KMS-11 (cell line): Measurements from ENCODE around the gene ID3.

ENCODE experiments used
- H2AFZ ChIP-seq: fragments of 200-600 bp; sonication (generic); 2 replicates; pipeline ENCODE4 v1.6.1; 2016; ENCODE audit warnings: antibody characterized with exemption, mixed run types, low read depth
- H3K27ac ChIP-seq: fragments of 200-600 bp; sonication (generic); 2 replicates; pipeline ENCODE4 v1.6.1; 2016; ENCODE audit warnings: mild to moderate bottlenecking, mixed run types
- H3K27me3 ChIP-seq: fragments of 200-600 bp; sonication (generic); 2 replicates; pipeline ENCODE4 v1.6.1; 2017; ENCODE audit warnings: mild to moderate bottlenecking, low read depth, mixed run types, moderate library complexity; ENCODE audit not compliant: insufficient read depth
- H3K36me3 ChIP-seq: fragments of 200-600 bp; sonication (generic); 2 replicates; pipeline ENCODE4 v1.6.1; 2017; ENCODE audit warnings: mild to moderate bottlenecking, mixed run types; ENCODE audit not compliant: insufficient read depth
- H3K4me1 ChIP-seq: fragments of 200-600 bp; sonication (generic); 2 replicates; pipeline ENCODE4 v1.6.1; 2016; ENCODE audit warnings: mild to moderate bottlenecking, low read depth, mixed run types; ENCODE audit not compliant: poor library complexity, severe bottlenecking
- H3K4me2 ChIP-seq: fragments of 200-600 bp; sonication (generic); 2 replicates; pipeline ENCODE4 v1.7.0; 2016; ENCODE audit warnings: mild to moderate bottlenecking, mixed run types
- H3K4me3 ChIP-seq: fragments of 200-600 bp; sonication (generic); IDR thresholded peaks from 2 replicates; pipeline ENCODE4 v1.6.1; 2017; ENCODE audit warnings: low read depth, low read length, mixed read lengths; ENCODE audit not compliant: insufficient read depth
- H3K79me2 ChIP-seq: fragments of 200-600 bp; sonication (generic); 2 replicates; pipeline ENCODE4 v1.6.1; 2016; ENCODE audit warnings: low read depth, mixed run types; ENCODE audit not compliant: insufficient read depth
- H3K9ac ChIP-seq: fragments of 200-600 bp; sonication (generic); 2 replicates; pipeline ENCODE4 v1.6.1; 2016; ENCODE audit warnings: mild to moderate bottlenecking, mixed run types
- H4K20me1 ChIP-seq: fragments of 200-600 bp; sonication (generic); 2 replicates; pipeline ENCODE4 v1.6.1; 2016; ENCODE audit warnings: mild to moderate bottlenecking, mixed run types; ENCODE audit not compliant: insufficient read depth
- TF ChIP-seq, protein P1 (sequence below): fragments of 200-600 bp; sonication (generic); conservative IDR thresholded peaks from 2 replicates; pipeline ENCODE4 v1.6.1; 2017; ENCODE audit warnings: low read depth, mild to moderate bottlenecking, antibody characterized with exemption, low read length, moderate library complexity, mixed read lengths

ID3 gene

DNA sequence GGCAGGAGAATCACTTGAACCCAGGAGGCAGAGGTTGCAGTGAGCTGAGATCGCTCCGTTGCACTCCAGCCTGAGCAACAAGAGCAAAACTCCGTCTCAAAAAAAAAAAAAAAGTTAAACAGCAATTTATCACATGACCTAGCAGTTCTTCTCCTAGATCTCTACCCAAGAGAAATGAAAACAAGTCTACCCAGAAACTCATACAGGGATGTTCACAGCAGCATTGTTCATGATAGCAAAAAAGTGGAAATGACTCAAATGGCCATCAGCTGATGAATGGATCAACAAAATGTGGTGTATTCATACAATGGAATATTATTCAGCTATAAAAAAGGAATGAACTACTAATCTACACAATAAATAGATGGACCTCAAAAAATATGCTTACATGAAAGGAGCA is 12.2 kb upstream of the ID3 start:
- Histone ChIP-seq H3K9ac (no peak overlapping the region), H3K27ac (no peak overlapping the region), H3K4me1 (no peaks in the 10 kb centered on the region), H3K79me2 (no peaks in the 10 kb centered on the region), H3K36me3 (no peaks in the 10 kb centered on the region), H4K20me1 (no peaks in the 10 kb centered on the region), H3K4me2 (no peak overlapping the region), H3K4me3 (no peak overlapping the region), H3K27me3 (0 out of 2 replicates have a peak, but pooled peaks cover 6% of the 10 kb centered on the region), H2AFZ (no peak overlapping the region)
- TF ChIP-seq, protein P1, sequence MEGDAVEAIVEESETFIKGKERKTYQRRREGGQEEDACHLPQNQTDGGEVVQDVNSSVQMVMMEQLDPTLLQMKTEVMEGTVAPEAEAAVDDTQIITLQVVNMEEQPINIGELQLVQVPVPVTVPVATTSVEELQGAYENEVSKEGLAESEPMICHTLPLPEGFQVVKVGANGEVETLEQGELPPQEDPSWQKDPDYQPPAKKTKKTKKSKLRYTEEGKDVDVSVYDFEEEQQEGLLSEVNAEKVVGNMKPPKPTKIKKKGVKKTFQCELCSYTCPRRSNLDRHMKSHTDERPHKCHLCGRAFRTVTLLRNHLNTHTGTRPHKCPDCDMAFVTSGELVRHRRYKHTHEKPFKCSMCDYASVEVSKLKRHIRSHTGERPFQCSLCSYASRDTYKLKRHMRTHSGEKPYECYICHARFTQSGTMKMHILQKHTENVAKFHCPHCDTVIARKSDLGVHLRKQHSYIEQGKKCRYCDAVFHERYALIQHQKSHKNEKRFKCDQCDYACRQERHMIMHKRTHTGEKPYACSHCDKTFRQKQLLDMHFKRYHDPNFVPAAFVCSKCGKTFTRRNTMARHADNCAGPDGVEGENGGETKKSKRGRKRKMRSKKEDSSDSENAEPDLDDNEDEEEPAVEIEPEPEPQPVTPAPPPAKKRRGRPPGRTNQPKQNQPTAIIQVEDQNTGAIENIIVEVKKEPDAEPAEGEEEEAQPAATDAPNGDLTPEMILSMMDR, result no peak

DNA sequence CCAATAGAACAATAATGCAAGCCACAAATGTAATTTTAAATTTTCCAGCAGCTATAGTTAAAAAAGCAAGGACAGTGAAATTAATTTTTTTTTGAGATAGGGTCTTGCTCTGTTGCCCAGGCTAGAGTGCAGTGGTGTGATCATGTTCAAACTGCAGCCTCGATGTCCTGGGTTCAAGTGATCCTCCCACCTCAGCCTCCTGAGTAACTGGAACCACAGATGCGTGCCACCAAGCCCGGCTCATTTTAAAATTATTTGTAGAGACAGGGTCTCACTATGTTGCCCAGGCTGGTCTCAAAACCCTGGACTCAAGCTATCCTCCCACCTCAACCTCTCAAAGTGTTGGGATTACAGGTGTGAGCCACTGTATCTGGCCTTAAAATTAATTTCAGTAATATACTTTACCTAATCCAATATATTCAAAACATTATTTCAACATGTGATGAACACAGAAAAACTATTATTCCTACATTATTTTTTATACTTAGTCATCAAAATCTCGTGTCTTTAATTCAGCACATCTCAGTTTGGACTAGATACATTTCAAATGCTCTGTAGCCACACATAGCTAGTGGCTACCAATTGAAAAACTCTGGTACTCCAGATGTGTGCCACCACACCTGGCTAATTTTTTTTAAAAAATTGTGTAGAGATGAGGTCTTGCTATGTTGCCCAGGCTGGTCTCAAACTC is 10.8 kb upstream of the ID3 start:
- no peaks in the 10 kb centered on the region for H4K20me1 ChIP-seq
- no peaks in the 10 kb centered on the region for H3K36me3 ChIP-seq
- H3K27me3 ChIP-seq, result 0 out of 2 replicates have a peak, but pooled peaks cover 6% of the 10 kb centered on the region
- no peak overlapping the region for H3K27ac ChIP-seq
- no peaks in the 10 kb centered on the region for H3K4me1 ChIP-seq
- H3K4me2 ChIP-seq, result no peak overlapping the region
- no peak overlapping the region for H3K4me3 ChIP-seq
- no peaks in the 10 kb centered on the region for H3K79me2 ChIP-seq
- no peak overlapping the region for H3K9ac ChIP-seq
- H2AFZ ChIP-seq, result no peak overlapping the region
- TF ChIP-seq, protein P1, result no peak

DNA sequence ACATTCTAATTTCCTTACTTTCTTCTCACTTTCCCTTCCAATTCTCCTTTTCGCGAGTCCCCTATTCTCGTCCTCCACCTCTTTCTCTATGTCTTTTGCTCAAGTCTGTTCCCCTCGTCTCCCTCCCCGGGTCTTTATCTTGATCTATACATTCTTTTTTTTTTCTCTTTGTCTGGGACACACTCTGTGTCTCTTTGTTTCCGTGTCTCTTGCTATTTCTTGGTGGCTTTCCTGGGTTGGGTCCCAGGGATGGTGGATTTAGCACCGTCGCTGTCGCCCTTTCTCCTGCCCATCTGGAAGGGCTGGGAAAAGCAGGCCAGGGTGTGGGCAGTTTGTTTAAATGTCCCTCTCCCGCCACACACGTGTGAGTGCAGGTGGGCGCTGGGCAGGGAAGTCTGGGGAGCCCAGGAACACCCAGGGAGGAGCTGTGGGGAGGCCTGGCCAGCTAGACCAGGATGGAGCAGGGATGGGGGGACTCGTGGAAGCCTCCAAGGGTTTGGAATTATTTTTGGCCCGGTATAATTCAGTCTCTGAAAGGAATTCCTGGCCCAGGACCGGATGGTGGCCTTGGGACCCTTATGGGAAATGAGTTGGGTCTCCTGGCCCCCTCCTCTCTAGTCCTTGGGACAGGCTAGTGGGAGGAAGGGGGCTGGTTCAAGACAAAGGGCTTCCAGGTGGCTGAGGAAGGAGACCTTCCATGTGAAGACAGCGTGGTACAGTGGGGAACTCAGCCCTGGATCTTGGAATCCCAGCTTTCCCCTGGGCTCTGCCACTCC is 9.5 kb upstream of the ID3 start:
- H3K4me3 ChIP-seq, result no peak overlapping the region
- no peak overlapping the region for H2AFZ ChIP-seq
- H3K27me3 ChIP-seq, result 0 out of 2 replicates have a peak, but pooled peaks cover 6% of the 10 kb centered on the region
- no peak overlapping the region for H3K27ac ChIP-seq
- TF ChIP-seq, protein P1, result no peak
- no peaks in the 10 kb centered on the region for H4K20me1 ChIP-seq
- no peaks in the 10 kb centered on the region for H3K79me2 ChIP-seq
- no peak overlapping the region for H3K9ac ChIP-seq
- no peak overlapping the region for H3K4me2 ChIP-seq
- H3K4me1 ChIP-seq, result no peaks in the 10 kb centered on the region
- no peaks in the 10 kb centered on the region for H3K36me3 ChIP-seq

DNA sequence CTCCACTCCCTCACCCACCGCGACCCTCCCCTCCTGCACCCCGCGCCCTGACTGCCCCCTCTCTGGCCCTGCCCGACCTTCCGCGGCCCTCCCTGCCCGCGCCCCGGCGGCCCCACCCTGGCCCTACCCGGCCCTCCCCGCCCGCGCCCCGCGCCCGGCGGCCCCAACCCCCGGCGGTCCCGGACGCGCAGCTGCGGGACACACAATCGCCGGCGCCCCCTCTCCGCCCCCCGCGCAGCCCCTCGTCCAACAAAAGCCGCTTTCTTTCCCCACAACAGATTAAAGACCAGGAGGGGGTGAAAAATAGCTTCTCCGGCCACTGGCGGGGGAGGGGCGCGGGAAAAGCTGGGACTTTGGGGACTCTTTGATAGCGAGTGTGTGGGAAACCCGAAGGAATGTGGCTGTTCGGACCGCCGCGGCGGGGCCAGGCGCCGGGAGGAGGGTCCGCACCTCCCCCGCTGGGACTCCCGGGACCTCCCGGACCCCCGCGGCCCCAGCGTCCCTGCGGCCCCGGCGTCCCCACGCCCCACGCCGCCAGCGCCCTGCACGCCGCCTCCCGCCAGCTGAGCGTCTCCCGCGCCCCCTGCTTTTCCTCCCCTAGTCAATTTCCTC is 8.8 kb upstream of the ID3 start:
- TF ChIP-seq, protein P1, result no peak
- H3K27ac ChIP-seq, result no peak overlapping the region
- no peak overlapping the region for H3K9ac ChIP-seq
- H3K27me3 ChIP-seq, result 0 out of 2 replicates have a peak, but pooled peaks cover 6% of the 10 kb centered on the region
- no peaks in the 10 kb centered on the region for H3K36me3 ChIP-seq
- H4K20me1 ChIP-seq, result no peaks in the 10 kb centered on the region
- no peaks in the 10 kb centered on the region for H3K79me2 ChIP-seq
- H3K4me2 ChIP-seq, result no peak overlapping the region
- H2AFZ ChIP-seq, result no peak overlapping the region
- peaks cover 2% of the 10 kb centered on the region for H3K4me1 ChIP-seq
- H3K4me3 ChIP-seq, result no peak overlapping the region
